ENCODE results near the gene LETM1. TPM values are rescaled to one million over a fixed set of nuclear protein-coding genes. Genes with fewer than 3 reads are reported as not detected.

Gene LETM1
- total and polyA plus RNA-seq, 2 of the 8 experiments (the other 6 are each of a cell fraction or from before 2014, with no cell fraction given): 19.8 to 50.1 TPM

DNA sequence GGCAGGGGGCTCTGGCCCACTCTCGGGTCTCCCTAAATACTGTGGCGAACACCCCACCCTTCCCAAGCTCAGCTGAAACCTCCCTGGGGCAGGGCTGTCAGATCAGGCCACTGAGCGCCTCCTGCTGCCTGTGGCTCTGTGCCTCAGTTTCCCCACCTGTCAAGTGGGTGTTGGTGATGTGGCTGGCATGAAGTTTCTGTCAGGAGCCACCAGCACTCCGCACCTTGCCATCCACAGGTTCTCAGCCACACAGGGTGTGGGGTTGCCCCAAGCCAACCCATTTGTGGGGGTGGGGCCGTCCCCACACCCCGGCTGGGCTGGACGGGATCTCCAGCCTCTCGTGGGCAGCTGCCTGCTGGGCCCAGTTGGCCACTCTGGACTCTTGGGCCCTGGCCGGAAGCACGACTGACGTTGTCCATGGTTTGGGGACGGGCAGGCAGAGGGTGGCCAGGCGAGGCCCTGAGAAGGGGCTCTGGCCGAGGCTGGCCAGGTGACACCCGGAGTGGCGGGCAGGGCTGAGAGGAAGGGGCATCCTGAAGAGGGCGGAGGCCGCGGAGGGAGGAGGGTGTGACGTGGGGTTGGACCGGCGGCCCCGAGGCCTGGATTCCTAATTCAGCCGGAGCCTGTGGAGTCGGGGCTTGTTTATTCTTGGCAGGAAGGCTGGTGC lies 68.4 kb downstream of the LETM1 start:
- Histone ChIP-seq H3K9ac (replicated peaks in 1 of 4; ENCODE audit: extremely low read depth in 1 of 4, low read depth in 3 of 4, low read length in 3 of 4) (no peak overlapping the region), H3K56ac (replicated peaks; ENCODE audit: insufficient read length, low read depth, low read length) (no peak overlapping the region), H3K18ac (ENCODE audit: extremely low read depth, low read length) (no peak overlapping the region; the same call in 1 of the 2 replicates), H2AFZ (ENCODE audit: low read length) (no peak overlapping the region), H4K8ac (ENCODE audit: extremely low read depth, insufficient read depth, low read length) (no peak overlapping the region), H3K4ac (replicated peaks; ENCODE audit: insufficient read length, low read depth, low read length) (no peak overlapping the region), H3K14ac (ENCODE audit: insufficient read length) (no peak overlapping the region), H3K27ac (ENCODE audit: low read depth, low read length) (no peak overlapping the region), H3K27me3 (replicated peaks in 1 of 4; ENCODE audit: control insufficient read depth in 3 of 4, extremely low read depth in 1 of 4, insufficient read depth in 3 of 4, low read length in 3 of 4) (peaks cover 5 to 19% (median 17%) of the 10 kb centered on the region in 4 experiments), H3K79me1 (ENCODE audit: low read depth, low read length) (no peaks in the 10 kb centered on the region), H3K23ac (ENCODE audit: insufficient read length) (no peak overlapping the region), H4K5ac (ENCODE audit: insufficient read length, low read depth, low read length) (no peak overlapping the region), H3K9me3 (ENCODE audit: insufficient read depth in 2 of 2, low read depth in 1 of 2, low read length in 1 of 2) (no peaks in the 10 kb centered on the region), H3K23me2 (ENCODE audit: low read depth, low read length) (peaks cover under 1% of the 10 kb centered on the region; the same call in 1 of the 2 replicates), H3K4me1 (replicated peaks in 1 of 4; ENCODE audit: control insufficient read depth in 3 of 4, insufficient read depth in 4 of 4, low read length in 3 of 4) (peaks cover 0 to 6% (median 5%) of the 10 kb centered on the region in 4 experiments; a peak in 6 of 7 replicates), H2AK5ac (ENCODE audit: low read depth, low read length) (no peak overlapping the region), H2BK120ac (replicated peaks; ENCODE audit: low read depth, low read length) (no peak overlapping the region), H2BK20ac (ENCODE audit: low read length) (0 out of 2 replicates have a peak overlapping the region, but pooled peaks have one; percentile 61), H2BK15ac (ENCODE audit: low read length) (no peak overlapping the region), H3K36me3 (ENCODE audit: control insufficient read depth in 2 of 4, insufficient read depth in 4 of 4, low read length in 3 of 4) (no peaks in the 10 kb centered on the region), H4K91ac (replicated peaks; ENCODE audit: insufficient read length, low read length) (no peak overlapping the region), H4K20me1 (replicated peaks in 1 of 2; ENCODE audit: control insufficient read depth in 1 of 2, insufficient read depth in 2 of 2, low read length in 2 of 2) (no peaks in the 10 kb centered on the region), H2BK5ac (ENCODE audit: low read depth, low read length) (no peak overlapping the region), H3K4me2 (ENCODE audit: insufficient read depth in 1 of 2, low read depth in 2 of 2, low read length in 2 of 2) (no peak overlapping the region), H2BK12ac (ENCODE audit: low read depth, low read length) (0 out of 2 replicates have a peak overlapping the region, but pooled peaks have one; percentile 27), H3K4me3 (ENCODE audit: extremely low read depth in 1 of 4, insufficient read depth in 2 of 4, low read depth in 3 of 4, low read length in 4 of 4) (no peak overlapping the region), H3K79me2 (ENCODE audit: control insufficient read depth in 1 of 2, insufficient read depth in 2 of 2, low read length in 2 of 2) (no peaks in the 10 kb centered on the region)
- CTCF ChIA-PET (ENCODE audit: partially characterized antibody): interaction anchor here (52.9 to 71.2 kb wide), 2 partner anchors 1 to 23 kb away, joined by 2507 read pairs; partner anchors contain the start of gene FGFR3
- 85% methylated on average over 24 of the region's 25 CpGs; no CpG with 5 or more reads in 1 of the 2 experiments for WGBS, 2 experiments (ENCODE audit: extremely low coverage in 1 of 2, insufficient coverage in 1 of 2, insufficient read length in 1 of 2, insufficient replicate concordance in 2 of 2, low coverage in 1 of 2, low lambda C conversion rate in 2 of 2, missing lambda C conversion rate in 1 of 2)
- DNase-seq (ENCODE audit: low read depth in 1 of 2, low spot score in 2 of 2) (no peak), FAIRE-seq (no peak)
- POLR2A ChIA-PET (ENCODE audit: partially characterized antibody): interaction anchor here (1.0 to 11.0 kb wide), 3 partner anchors 10 to 42 kb away, joined by 3 to 170 read pairs (median 7); no protein-coding TSS in a partner anchor
- TF ChIP-seq PHF8 (conservative IDR thresholded peaks at IDR 0.05; ENCODE audit: low read depth, low read length) (no peak), SIRT6 (IDR thresholded peaks at IDR 0.05; ENCODE audit: low read length) (no peak), SRF (IDR thresholded peaks at IDR 0.05; ENCODE audit: low read depth, low read length) (no peak), TBP (IDR thresholded peaks at IDR 0.05; ENCODE audit: low read depth, low read length) (no peak), NRF1 (IDR thresholded peaks at IDR 0.05; ENCODE audit: low read depth, low read length) (no peak), EGR1 (IDR thresholded peaks at IDR 0.05; ENCODE audit: borderline replicate concordance, low read depth, low read length) (no peak), ZNF274 (IDR thresholded peaks at IDR 0.05; ENCODE audit: borderline replicate concordance, extremely low read depth, low read length) (no peak), SP1 (IDR thresholded peaks at IDR 0.05; ENCODE audit: low read depth, low read length) (no peak)
- TF ChIP-seq, protein P1, sequence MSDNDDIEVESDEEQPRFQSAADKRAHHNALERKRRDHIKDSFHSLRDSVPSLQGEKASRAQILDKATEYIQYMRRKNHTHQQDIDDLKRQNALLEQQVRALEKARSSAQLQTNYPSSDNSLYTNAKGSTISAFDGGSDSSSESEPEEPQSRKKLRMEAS (IDR thresholded peaks at IDR 0.05): no peak
- TF ChIP-seq, protein P2, sequence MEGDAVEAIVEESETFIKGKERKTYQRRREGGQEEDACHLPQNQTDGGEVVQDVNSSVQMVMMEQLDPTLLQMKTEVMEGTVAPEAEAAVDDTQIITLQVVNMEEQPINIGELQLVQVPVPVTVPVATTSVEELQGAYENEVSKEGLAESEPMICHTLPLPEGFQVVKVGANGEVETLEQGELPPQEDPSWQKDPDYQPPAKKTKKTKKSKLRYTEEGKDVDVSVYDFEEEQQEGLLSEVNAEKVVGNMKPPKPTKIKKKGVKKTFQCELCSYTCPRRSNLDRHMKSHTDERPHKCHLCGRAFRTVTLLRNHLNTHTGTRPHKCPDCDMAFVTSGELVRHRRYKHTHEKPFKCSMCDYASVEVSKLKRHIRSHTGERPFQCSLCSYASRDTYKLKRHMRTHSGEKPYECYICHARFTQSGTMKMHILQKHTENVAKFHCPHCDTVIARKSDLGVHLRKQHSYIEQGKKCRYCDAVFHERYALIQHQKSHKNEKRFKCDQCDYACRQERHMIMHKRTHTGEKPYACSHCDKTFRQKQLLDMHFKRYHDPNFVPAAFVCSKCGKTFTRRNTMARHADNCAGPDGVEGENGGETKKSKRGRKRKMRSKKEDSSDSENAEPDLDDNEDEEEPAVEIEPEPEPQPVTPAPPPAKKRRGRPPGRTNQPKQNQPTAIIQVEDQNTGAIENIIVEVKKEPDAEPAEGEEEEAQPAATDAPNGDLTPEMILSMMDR (IDR thresholded peaks at IDR 0.05; ENCODE audit: control extremely low read depth in 1 of 3, insufficient read depth in 1 of 3, low read depth in 1 of 3, low read length in 3 of 3): no peak
